HEK293T (cell line): Measurements from ENCODE around the gene THSD7B.

Experiments used
- ARNT ChIP-seq: fragments of 450-650 bp; IDR thresholded peaks from 2 replicates; pipeline ENCODE4 v1.6.1; 2017; ENCODE audit warnings: mild to moderate bottlenecking
- ELF4 ChIP-seq: fragments of 450-650 bp; IDR thresholded peaks from 2 replicates; pipeline ENCODE4 v1.6.1; 2017; ENCODE audit warnings: antibody characterized with exemption
- FOXK2 ChIP-seq: fragments of 450-650 bp; IDR thresholded peaks from 2 replicates; pipeline ENCODE4 v1.6.1; 2016; ENCODE audit warnings: mild to moderate bottlenecking
- NFRKB ChIP-seq: fragments of 450-650 bp; IDR thresholded peaks from 2 replicates; pipeline ENCODE4 v1.6.1; 2016; ENCODE audit warnings: mild to moderate bottlenecking, moderate library complexity
- SP1 ChIP-seq: fragments of 450-650 bp; IDR thresholded peaks from 2 replicates; pipeline ENCODE4 v1.6.1; 2017

DNA sequence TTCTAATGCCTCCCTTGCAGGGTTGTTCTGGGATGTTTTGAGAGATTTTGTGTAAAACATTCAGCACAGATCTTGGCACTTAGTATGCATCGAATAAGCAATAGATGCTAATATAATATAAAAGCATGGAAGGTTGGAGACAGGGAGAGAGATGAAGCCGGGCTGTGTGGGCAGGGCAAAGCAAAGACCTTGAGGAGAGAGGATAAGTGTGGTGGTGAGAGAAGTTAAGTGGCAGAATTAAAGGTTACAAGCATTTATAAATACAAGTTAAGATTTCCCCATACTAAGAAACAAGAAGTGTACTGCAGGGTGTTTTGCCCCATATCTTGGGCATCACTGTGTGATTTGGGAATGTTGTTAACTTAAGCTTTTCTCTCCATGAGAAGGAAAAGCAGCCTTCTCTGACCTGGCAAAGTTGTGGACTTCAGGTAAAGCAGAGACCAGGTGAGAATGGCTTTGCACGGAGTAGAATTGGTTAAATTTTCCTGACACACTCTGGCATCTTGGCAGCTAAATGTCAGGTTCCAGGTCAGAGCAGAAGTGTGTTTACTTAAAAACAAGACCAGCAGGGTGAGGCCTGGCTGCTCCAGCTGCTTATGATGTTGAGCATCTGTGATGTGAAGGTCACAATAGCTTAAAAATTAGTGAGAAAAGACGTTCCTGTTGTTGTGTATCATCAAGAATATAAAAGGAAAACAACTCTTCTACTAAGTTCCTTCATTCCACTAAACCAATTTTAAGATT is 910.4 kb downstream of the THSD7B start:
- no peak for TF ChIP-seq ELF4
- no peak for TF ChIP-seq NFRKB
- TF ChIP-seq SP1 = no peak
- TF ChIP-seq FOXK2 = no peak
- no peak for TF ChIP-seq ARNT
